Glomerular endothelial cell (primary cell): ENCODE data around the gene HILPDA. TPM values are rescaled to one million over a fixed set of nuclear protein-coding genes. Genes with fewer than 3 reads are reported as not detected.
"Not testable (repeated sequence)": the region's sequence is repeated elsewhere in the genome, so short reads cannot be mapped to it uniquely, and the experiment has no call there.

ENCODE experiments used
- DNase-seq: peaks from one replicate; pipeline ENCODE4 v3.0.0-alpha.2; 2011; ENCODE audit warnings: low read depth, low spot score; ENCODE audit errors: extremely low read depth
- total RNA-seq: library from RNA; depleted of rRNA; stranded (reverse); fragments of >200 nt; gene quantifications from 2 replicates; pipeline ENCODE4 v1.2.3, GENCODE V29; 2015

HILPDA gene
- total RNA-seq, 1 donor from 2014 or later: 16.6 TPM

DNA sequence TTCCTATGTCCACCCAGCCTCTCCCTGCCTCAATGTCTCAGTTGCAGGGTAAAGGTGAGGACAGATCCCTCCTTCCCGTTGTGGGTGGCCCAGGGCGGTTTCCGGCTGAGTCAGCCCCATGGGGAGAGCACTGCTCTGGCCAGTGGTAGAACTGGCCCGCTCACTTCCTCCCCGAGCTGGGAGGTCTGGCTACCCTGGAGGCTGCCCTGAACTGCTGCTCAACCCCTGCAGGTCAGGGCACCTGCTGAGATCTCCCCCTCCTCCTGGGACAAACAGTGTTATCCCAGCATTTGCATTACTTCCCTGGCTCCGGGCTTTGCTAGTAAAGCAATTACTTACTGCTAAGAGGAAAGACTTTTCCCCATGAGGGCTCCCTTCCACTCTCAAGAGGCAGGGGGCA lies 24.5 kb upstream of the HILPDA start:
- no peak for DNase-seq

GRCh38 chr7:128431754-128432153 lies 23.9 kb upstream of the HILPDA start:
- no peak for DNase-seq

DNA sequence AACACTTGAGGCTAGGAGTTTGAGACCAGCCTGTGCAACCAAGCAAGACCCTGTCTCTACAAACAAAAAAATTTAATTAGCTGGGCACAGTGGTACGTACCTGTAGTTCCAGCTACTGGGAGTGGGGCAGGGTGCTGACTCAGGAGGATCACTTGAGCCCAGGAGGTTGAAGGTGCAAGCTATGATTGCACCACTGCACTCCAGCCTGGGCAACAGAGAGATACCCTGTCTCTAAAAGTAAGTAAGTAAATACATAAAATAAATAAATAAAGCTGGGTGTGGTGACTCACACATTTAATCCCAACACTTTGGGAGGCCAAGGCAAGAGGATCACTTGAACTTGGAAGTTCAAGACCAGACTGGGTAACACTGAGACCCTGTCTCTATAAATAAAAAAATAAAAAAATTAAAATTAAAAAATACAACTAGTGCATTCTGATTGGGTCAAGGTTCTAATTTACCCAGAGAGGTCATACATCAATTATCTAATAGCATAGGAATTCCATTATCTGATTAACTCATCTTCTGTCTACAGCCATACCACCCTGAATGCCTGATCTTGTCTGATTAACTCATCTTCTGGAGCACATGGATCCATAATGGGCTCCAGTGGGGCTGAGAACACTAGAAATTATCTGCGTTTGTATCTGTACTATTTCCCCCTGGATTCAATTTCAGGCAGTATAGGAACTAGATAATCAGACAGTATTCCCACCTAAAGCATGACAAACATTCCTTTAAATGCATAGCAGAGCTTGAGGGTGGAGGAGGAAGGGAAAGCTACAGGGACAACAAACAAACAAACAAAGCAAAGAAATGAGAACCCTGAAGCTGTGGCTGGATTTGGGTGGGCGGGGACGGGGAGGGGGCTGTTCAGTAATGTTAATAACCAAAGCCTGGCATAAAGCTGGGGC lies 21.0 kb upstream of the HILPDA start:
- no peak for DNase-seq

GRCh38 chr7:128435327-128435686 lies 20.4 kb upstream of the HILPDA start:
- no peak for DNase-seq

DNA sequence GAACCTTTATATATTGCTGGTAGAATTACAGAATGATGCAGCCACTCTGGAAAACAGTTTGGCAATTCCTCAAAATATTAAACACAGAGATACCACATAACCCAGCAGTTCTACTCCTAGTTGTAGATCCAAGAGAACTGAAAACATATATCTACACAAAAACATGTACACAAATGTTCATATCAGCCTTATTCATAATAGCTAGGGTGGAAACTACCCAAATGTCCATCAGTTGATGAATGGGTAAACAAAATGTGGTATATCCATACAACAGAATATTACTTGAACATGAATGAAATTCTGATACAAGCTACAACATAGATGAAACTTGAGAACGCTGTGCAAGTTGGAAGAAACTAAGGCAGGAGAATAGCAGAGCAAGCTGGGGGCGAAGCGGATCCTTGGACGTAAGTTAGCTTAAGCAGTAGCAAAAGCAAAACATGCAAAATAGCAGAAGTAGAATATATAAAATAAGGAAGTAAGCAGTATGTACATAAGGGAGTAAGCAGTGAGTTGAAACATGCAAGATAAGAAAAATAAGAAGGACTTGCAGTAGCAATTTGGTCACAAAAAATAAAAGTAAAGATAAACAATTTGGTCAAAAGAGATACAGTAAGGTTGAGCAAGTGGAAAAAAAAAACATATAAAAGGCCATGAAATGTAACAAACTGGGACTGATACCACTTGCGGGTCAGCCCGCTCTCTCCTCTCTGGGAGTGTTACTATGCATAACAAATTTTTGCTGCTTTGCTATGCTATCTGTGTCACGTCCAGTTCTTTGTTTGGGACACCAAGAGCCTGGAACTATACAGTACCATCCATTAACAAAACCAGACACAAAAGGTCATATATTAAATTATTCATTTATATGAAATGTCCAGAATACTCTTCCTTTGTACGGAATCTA lies 18.0 kb upstream of the HILPDA start:
- DNase-seq: no peak

DNA sequence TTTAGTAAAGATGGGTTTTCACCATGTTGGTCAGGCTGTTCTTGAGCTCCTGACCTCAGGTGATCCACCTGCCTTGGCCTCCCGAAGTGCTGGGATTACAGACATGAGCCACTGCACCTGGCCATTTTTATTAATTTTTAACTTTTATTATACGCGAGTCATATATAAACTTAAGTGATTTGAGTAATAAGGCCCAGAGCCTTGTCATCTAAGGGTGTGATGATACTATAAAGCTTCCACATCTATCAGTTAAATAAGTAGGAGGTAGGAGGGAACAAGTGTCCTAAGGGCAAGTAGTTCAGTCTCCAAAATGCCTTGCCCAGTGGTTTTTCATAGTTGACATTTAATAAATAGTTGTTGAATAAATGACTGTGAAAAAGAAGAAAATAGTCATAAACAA lies 13.3 kb upstream of the HILPDA start:
- DNase-seq: no peak

- DNase-seq: no peak
Observed at GRCh38 chr7:128443831-128444600, 11.7 kb upstream of the HILPDA start.

- no peak for DNase-seq
Observed at GRCh38 chr7:128446306-128446705, 9.4 kb upstream of the HILPDA start.

GRCh38 chr7:128447941-128448564 lies 7.6 kb upstream of the HILPDA start:
- no peak for DNase-seq

GRCh38 chr7:128448751-128449302 lies 6.9 kb upstream of the HILPDA start:
- DNase-seq: no peak

GRCh38 chr7:128450409-128450808 lies 5.3 kb upstream of the HILPDA start:
- DNase-seq: no peak

DNA sequence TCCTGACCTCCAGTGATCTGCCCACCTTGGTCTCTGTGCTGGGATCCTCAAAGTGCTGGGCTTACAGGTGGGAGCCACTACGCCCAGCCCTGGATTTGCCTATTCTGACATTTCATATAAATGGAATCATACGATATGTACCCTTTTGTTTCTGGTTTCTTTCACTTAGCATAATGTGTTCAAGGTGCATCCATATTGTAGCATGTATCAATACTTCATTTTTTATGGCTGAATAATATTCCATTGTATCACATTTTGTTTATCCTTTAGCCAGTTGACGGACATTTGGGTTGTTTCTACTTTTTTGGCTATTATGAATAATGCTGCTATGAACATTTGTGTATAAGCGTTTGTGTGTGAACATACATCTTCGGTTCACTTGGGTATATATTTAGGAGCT lies 4.8 kb upstream of the HILPDA start:
- DNase-seq: no peak

- no peak for DNase-seq
Observed at GRCh38 chr7:128452552-128452951, 3.1 kb upstream of the HILPDA start.

- no peak for DNase-seq
Observed at GRCh38 chr7:128453836-128454804, 1.6 kb upstream of the HILPDA start.

GRCh38 chr7:128454808-128455542 lies 703 bp upstream of the HILPDA start:
- no peak for DNase-seq

DNA sequence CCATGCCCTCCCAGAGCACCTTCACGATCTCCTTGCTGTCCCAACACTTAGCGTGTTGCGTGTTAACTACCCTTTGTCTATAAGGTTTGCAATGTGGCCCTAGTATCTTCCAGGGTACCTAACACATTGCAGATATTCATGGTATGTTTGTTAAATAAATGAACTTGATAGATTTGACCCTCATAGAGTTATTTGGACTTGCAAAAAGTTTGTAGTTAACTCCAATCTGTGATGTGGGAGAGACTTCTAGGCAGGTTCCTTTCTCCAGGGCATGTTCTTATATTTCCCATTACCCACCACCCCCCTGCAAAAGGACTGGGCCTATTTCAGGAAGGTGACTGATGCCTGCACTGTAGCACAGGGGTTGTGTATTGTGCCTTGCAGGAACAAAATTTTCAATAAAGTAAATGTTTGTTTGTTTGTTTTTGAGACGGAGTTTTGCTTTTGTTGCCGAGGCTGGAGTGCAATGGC lies 612 bp downstream of the HILPDA start:
- DNase-seq: no peak

- not testable (repeated sequence) for DNase-seq
Observed at GRCh38 chr7:128457385-128457784, 1.7 kb downstream of the HILPDA start.

GRCh38 chr7:128458956-128459355 lies 3.3 kb downstream of the HILPDA start:
- DNase-seq: no peak
